MCF 10A (cell line): ENCODE measurements around the gene SLC16A3. TPM values are rescaled to one million over a fixed set of nuclear protein-coding genes. Genes with fewer than 3 reads are reported as not detected.

Experiments used
- BruUV-seq: library from RNA; stranded (reverse); fragments of 400-500 nt; replicated peaks from 2 replicates; lab custom pipeline; 2021; lab: Mats Ljungman, UMichigan
- CTCF ChIA-PET: fragments of 300-600 bp; sonication (Branson Sonifier 250); formaldehyde crosslinking; extraction: SDS; loops from one replicate; lab custom pipeline; 2021; ENCODE audit warnings: antibody characterized with exemption, inconsistent platforms; lab: Yijun Ruan, JAX
- POLR2A ChIA-PET: fragments of 300-600, 350-650 bp; sonication (Branson Sonifier 250); formaldehyde crosslinking; extraction: SDS; loops from one replicate; lab custom pipeline; 2020; ENCODE audit warnings: antibody characterized with exemption, inconsistent platforms; lab: Yijun Ruan, JAX
- DNase-seq: peaks from one replicate; pipeline ENCODE4 v3.0.0-alpha.2; 2018; ENCODE audit not compliant: unreplicated experiment
- H3K27ac Mint-ChIP-seq: one replicate; pipeline ENCODE4 v1.8.0; 2022; ENCODE audit warnings: mild to moderate bottlenecking, low read depth, mixed read lengths; ENCODE audit not compliant: unreplicated experiment
- H3K27me3 Mint-ChIP-seq: one replicate; pipeline ENCODE4 v1.8.0; 2022; ENCODE audit warnings: mixed read lengths; ENCODE audit not compliant: insufficient read depth, unreplicated experiment
- H3K36me3 Mint-ChIP-seq: one replicate; pipeline ENCODE4 v1.8.0; 2022; ENCODE audit warnings: mild to moderate bottlenecking, moderate library complexity, mixed read lengths; ENCODE audit not compliant: insufficient read depth, unreplicated experiment
- H3K4me1 Mint-ChIP-seq: one replicate; pipeline ENCODE4 v1.8.0; 2022; ENCODE audit warnings: mixed read lengths; ENCODE audit not compliant: insufficient read depth, unreplicated experiment
- H3K4me3 Mint-ChIP-seq: one replicate; pipeline ENCODE4 v1.8.0; 2022; ENCODE audit warnings: mild to moderate bottlenecking, moderate library complexity, mixed read lengths; ENCODE audit not compliant: unreplicated experiment
- H3K9me3 Mint-ChIP-seq: one replicate; pipeline ENCODE4 v1.8.0; 2022; ENCODE audit warnings: mixed read lengths; ENCODE audit not compliant: unreplicated experiment
- CTCF ChIP-seq: fragments of 200-600 bp; IDR thresholded peaks from one replicate; pipeline ENCODE4 v1.8.0; 2022; ENCODE audit warnings: antibody characterized with exemption, mild to moderate bottlenecking; ENCODE audit not compliant: unreplicated experiment
- intact Hi-C: fragments of 100-400 bp; cut with micrococcal nuclease; formaldehyde crosslinking; loops from 2 replicates; pipeline ENCODE4 v1.14.1; 2022
- total RNA-seq: library from RNA; stranded (reverse); gene quantifications from 2 replicates; pipeline ENCODE4 v1.2.3, GENCODE V29; 2022

SLC16A3 gene
- total RNA-seq, 1 experiment from 2014 or later: 350 TPM

GRCh38 chr17:82215095-82215971 lies 13.5 kb upstream of the SLC16A3 start:
- H3K36me3 Mint-ChIP-seq: no peaks in the 10 kb centered on the region
- POLR2A ChIA-PET: interaction anchor here (0.7 to 5.9 kb wide), 7 partner anchors 10 to 82 kb away, joined by 3 to 40 read pairs (median 11); partner anchors contain the start of gene SLC16A3
- H3K4me1 Mint-ChIP-seq: peaks cover 30% of the 10 kb centered on the region
- H3K4me3 Mint-ChIP-seq: no peak overlapping the region
- intact Hi-C loops: no loop called here
- TF ChIP-seq CTCF: no peak
- no peak for DNase-seq
- CTCF ChIA-PET: interaction anchor here (0.6 to 1.6 kb wide), 4 partner anchors 9 to 409 kb away, joined by 3 to 4 read pairs (median 4); partner anchors contain the start of gene DCXR
- no peaks in the 10 kb centered on the region for H3K9me3 Mint-ChIP-seq
- BruUV-seq: no TSS peak
- no peaks in the 10 kb centered on the region for H3K27me3 Mint-ChIP-seq
- no peak overlapping the region for H3K27ac Mint-ChIP-seq

- POLR2A ChIA-PET: interaction anchor here (1.1 to 5.9 kb wide), 6 partner anchors 10 to 117 kb away, joined by 3 to 40 read pairs (median 12); partner anchors contain the start of gene SLC16A3
- Mint-ChIP-seq H3K36me3 (no peaks in the 10 kb centered on the region), H3K27ac (peak overlapping the region; percentile 90), H3K27me3 (no peaks in the 10 kb centered on the region), H3K4me3 (peak overlapping the region; percentile 60), H3K4me1 (peaks cover 30% of the 10 kb centered on the region), H3K9me3 (no peaks in the 10 kb centered on the region)
- no peak for DNase-seq
- CTCF ChIA-PET: interaction anchor here (0.6 to 1.6 kb wide), 5 partner anchors 10 to 409 kb away, joined by 3 to 4 read pairs (median 3); partner anchors contain the start of gene DCXR
- no peak for TF ChIP-seq CTCF
- intact Hi-C loops: no loop called here
- BruUV-seq: no TSS peak
Measured at GRCh38 chr17:82215972-82216300, 12.9 kb upstream of the SLC16A3 start.

- H3K36me3 Mint-ChIP-seq: no peaks in the 10 kb centered on the region
- H3K9me3 Mint-ChIP-seq: no peaks in the 10 kb centered on the region
- peak overlapping the region; percentile 60 for H3K4me3 Mint-ChIP-seq
- BruUV-seq: no TSS peak
- H3K27ac Mint-ChIP-seq: peak overlapping the region; percentile 90
- intact Hi-C loops: no loop called here
- ChIA-PET CTCF (interaction anchor here (0.6 to 1.2 kb wide), 4 partner anchors 11 to 410 kb away, joined by 3 to 4 read pairs (median 3); partner anchors contain the start of gene DCXR), POLR2A (interaction anchor here (1.1 to 5.9 kb wide), 6 partner anchors 11 to 118 kb away, joined by 3 to 40 read pairs (median 12); partner anchors contain the start of gene SLC16A3)
- peaks cover 35% of the 10 kb centered on the region for H3K4me1 Mint-ChIP-seq
- no peaks in the 10 kb centered on the region for H3K27me3 Mint-ChIP-seq
- DNase-seq: peak; percentile 97
- no peak for TF ChIP-seq CTCF
Measured at GRCh38 chr17:82216301-82217119, 12.3 kb upstream of the SLC16A3 start.
